CD4-positive, alpha-beta T cell treated with Interferon gamma for 1 hour (primary cell): ENCODE measurements around the gene CDH3.

ENCODE experiments used
- DNase-seq: peaks from one replicate; pipeline ENCODE4 v3.0.0-alpha.2; 2020

CDH3 gene

GRCh38 chr16:68739964-68740627 lies 95.0 kb downstream of the CDH3 start:
- no peak for DNase-seq

DNA sequence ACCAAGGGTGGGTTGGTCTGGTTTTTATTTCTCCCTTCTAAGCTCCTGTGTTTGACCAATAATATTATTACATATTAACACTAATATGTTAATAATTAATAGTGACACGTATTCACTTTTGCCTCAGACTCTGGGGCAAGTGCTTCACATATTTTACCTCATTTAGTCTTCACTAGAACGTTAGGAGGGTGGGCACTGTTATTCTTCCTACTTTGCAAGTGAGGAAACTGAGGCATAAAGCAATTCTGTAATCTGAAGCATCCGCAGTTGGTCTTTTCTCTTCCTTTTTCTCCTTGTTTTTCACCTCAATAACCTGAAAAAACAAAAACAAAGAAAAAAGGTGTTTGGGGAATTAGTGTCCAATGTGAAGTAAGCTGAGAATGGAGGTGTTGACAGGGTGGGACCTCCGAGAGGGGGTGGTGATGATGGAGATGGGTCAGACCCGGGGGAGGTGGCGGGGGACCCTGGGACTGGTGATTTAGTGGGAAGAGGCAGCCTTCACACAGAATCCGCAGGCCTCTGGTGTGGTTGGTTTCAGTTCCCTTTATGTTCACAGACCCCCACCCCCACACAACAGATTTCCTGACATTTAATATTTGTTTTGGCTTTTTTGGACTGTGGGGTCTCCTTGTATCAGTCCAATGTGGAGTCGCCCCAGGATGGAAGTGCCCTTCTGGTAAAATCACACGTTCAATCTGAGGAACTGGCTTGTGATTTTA lies 95.7 kb downstream of the CDH3 start:
- no peak for DNase-seq

DNA sequence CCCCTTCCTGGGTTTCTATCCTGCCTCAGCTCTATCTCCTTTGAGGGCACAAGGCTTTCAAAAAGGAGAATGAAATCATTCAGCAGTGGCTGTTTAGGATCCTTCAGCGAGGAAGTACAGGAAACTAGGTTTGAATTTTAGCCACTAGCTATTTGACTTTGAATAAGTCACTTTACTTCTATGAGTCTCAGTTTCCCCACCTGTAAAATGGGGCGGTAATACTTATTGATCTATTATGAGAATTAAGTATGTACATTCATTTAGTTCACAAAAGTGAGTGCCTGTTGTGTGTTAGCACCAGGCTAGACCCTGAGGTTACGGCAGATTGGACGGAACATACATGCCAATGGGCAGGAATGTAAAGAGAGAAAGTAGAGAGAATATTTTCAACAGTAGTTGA lies 98.6 kb downstream of the CDH3 start:
- no peak for DNase-seq

DNA sequence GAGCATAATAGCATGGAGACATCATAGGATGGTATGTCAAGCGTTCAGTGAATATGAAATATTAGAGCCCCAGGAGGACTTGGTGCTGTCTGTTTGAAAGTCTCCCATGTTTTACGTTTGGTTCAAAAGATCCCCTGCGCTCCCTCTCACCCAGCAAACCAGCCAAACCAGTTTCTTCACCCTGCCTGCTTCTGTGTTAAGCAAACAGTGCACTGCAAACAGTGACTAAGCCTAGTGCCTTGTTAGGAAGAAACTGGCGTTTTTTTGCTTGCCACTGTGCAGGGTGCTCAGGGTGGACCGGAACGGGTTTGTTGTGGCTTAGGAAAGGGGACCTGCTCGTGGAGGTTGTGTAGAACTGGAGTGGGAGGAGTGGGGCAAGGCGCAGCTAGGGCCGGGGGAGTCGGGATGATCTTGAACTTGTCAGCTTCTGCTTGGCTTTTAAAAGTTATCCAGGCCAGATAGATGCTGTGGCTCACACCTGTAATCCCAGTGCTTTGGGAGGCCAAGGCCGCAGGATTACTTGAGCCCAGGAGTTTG lies 99.7 kb downstream of the CDH3 start:
- no peak for DNase-seq

DNA sequence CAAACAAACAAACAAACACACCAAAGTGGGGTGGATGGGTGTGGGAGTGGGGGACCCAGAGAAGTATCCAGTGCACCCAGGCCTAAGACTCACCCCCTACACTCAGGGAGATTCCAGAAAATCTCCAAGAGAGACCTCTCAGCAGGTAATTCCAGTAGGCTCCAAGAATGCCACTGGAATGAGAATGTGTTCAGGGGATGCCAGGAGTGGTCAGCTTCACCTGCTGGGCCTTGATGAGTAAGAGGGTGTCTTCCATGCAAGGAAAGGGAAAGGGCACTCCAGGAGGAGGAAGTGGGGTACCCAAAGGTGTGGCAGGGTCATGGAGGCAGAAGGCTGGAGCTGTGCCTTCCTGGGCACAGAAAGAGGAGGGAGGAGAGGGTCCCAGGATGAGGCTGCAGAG lies 101.8 kb downstream of the CDH3 start:
- no peak for DNase-seq

GRCh38 chr16:68749432-68749831 lies 104.3 kb downstream of the CDH3 start:
- no peak for DNase-seq
